Thyroid gland (tissue), 4 donors: Measurements from ENCODE around the gene CANX.

Experiments
- POLR2A ChIP-seq, 2 donors: fragments of 450-650 bp; IDR thresholded peaks; one replicate each; pipeline ENCODE4 v1.6.1; 2017; ENCODE audit warnings: antibody characterized with exemption in 2 of 2, mild to moderate bottlenecking in 2 of 2, moderate library complexity in 1 of 2
- TF ChIP-seq, protein P1 (sequence below), 6 experiments: fragments of 200-600 bp in 3 of 6; fragments of 450-650 bp in 3 of 6; sonication (generic) in 3 of 6; IDR thresholded peaks; one replicate each; pipeline ENCODE4 v1.5.1; 2016 to 2019; ENCODE audit warnings: antibody characterized with exemption in 6 of 6, mild to moderate bottlenecking in 2 of 6, inconsistent platforms in 1 of 6, moderate library complexity in 1 of 6

DNA sequence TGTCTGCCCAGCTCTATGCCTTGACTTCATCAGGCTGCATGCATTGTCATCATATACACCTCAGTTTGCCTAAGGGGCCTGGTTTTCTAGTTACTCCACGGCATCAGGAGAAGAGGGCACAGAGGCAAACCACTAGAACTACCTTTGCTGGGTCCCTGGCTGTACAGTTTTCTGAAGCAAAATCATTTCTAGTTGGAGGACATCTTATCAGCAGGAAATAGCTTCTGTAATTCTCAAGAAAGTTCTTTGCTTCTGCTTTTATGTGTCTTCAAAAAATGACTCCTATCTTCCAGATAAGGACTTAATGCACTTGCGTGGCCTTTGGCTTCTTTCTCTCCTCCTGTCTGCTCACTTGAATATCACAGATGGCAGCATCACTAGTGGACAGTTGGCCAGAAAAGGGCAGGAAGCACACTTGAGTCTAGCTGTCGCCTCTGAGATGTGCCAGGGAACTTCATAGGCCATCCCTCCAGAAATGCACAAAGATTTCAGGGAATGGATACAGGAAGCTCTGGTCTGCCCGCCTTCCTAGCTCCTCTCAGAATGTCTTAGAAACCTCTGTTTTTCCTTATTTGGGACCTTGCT, 72.6 kb downstream of the CANX start:
- TF ChIP-seq, protein P1, sequence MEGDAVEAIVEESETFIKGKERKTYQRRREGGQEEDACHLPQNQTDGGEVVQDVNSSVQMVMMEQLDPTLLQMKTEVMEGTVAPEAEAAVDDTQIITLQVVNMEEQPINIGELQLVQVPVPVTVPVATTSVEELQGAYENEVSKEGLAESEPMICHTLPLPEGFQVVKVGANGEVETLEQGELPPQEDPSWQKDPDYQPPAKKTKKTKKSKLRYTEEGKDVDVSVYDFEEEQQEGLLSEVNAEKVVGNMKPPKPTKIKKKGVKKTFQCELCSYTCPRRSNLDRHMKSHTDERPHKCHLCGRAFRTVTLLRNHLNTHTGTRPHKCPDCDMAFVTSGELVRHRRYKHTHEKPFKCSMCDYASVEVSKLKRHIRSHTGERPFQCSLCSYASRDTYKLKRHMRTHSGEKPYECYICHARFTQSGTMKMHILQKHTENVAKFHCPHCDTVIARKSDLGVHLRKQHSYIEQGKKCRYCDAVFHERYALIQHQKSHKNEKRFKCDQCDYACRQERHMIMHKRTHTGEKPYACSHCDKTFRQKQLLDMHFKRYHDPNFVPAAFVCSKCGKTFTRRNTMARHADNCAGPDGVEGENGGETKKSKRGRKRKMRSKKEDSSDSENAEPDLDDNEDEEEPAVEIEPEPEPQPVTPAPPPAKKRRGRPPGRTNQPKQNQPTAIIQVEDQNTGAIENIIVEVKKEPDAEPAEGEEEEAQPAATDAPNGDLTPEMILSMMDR (IDR thresholded peaks at IDR 0.05), result no peak
- TF ChIP-seq POLR2A (IDR thresholded peaks at IDR 0.05), result no peak
